Measurements from ENCODE around the gene TBC1D3B.

The TBC1D3B gene

DNA sequence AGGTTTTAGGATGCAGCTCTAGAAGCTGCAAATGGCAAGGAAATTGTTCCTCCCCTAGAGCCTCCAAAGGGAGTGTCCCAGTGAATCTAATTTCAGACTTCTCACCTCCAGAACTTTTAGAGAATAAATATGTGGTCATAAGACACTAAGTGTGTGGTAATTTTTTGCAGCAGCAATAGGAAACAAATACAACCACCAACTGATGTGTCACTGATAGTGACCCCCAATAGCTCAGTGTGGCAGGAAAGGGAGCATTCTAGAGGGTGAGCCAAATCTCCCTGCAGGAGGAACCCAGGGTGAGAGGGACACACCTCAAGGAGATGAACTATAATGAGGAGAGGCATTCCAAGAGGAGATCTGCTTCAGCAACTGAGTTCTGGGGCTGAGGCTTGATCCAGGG, 38.5 kb upstream of the TBC1D3B start (continued):
- TF ChIP-seq ZNF704 (tag by site-specific recombination; IDR thresholded peaks at IDR 0.05) = no peak
- no peak for TF ChIP-seq ZNF423 (tag by site-specific recombination; IDR thresholded peaks at IDR 0.05)
- no peak for TF ChIP-seq MZF1 (tag by site-specific recombination; IDR thresholded peaks at IDR 0.05; ENCODE audit: borderline replicate concordance)
- TF ChIP-seq ZNF521 (tag by site-specific recombination; IDR thresholded peaks at IDR 0.05) = no peak
- TF ChIP-seq ZNF350 (tag by site-specific recombination; IDR thresholded peaks at IDR 0.05) = no peak
- TF ChIP-seq ZNF558 (tag by site-specific recombination; IDR thresholded peaks at IDR 0.05) = no peak

DNA sequence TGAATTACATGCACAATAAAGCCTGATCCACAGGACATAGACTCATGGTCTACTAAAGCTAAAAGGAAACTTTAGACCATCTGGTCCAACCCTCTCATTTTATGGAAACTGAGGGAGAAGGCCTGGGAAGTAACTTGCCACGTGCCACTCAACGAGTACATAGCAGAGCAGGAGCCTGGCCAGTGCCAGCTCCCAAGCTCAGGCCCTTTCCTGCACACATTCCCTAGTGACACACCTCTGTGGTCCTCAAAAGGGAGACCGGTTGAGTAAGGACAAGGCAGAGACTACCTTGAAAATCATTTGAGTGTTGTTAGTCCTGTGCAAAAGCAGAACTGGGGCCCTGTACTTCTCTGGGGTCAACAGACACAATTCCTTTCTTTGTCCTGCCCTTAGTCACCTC, 37.3 kb upstream of the TBC1D3B start:
- H3K36me3 ChIP-seq (ENCODE audit: control insufficient read depth in 2 of 2, insufficient read depth in 1 of 2, low read length in 2 of 2) = no peaks in the 10 kb centered on the region
- TF ChIP-seq ZNF510 (tag by site-specific recombination; IDR thresholded peaks at IDR 0.05; ENCODE audit: insufficient replicate concordance) = no peak
- no peak for TF ChIP-seq ZNF610 (tag by site-specific recombination; IDR thresholded peaks at IDR 0.05; ENCODE audit: borderline replicate concordance)
- no peak for TF ChIP-seq EGR2 (tag by site-specific recombination; IDR thresholded peaks at IDR 0.05; ENCODE audit: low read depth)
- no peak for TF ChIP-seq ZNF555 (tag by site-specific recombination; conservative IDR thresholded peaks at IDR 0.05)
- TF ChIP-seq BCL6B (tag by site-specific recombination; IDR thresholded peaks at IDR 0.05) = no peak
- TF ChIP-seq ZBTB8A (tag by site-specific recombination; IDR thresholded peaks at IDR 0.05) = no peak
- no peak for TF ChIP-seq ZNF423 (tag by site-specific recombination; IDR thresholded peaks at IDR 0.05)
- TF ChIP-seq ZNF626 (tag by site-specific recombination; IDR thresholded peaks at IDR 0.05) = no peak
- TF ChIP-seq ZNF571 (tag by site-specific recombination; IDR thresholded peaks at IDR 0.05) = no peak
- TF ChIP-seq ZNF221 (tag by site-specific recombination; IDR thresholded peaks at IDR 0.05; ENCODE audit: borderline replicate concordance) = no peak
- TF ChIP-seq ZNF747 (tag by site-specific recombination; IDR thresholded peaks at IDR 0.05) = no peak
- no peak for TF ChIP-seq ZNF132 (tag by site-specific recombination; IDR thresholded peaks at IDR 0.05; ENCODE audit: borderline replicate concordance)
- TF ChIP-seq IKZF3 (tag by site-specific recombination; IDR thresholded peaks at IDR 0.05) = no peak
- no peak for TF ChIP-seq ZNF292 (tag by site-specific recombination; IDR thresholded peaks at IDR 0.05; ENCODE audit: borderline replicate concordance, low read depth)
- no peak for TF ChIP-seq ZNF138 (tag by site-specific recombination; IDR thresholded peaks at IDR 0.05; ENCODE audit: borderline replicate concordance)
- no peak for TF ChIP-seq SCRT1 (tag by site-specific recombination; IDR thresholded peaks at IDR 0.05; ENCODE audit: borderline replicate concordance)
- no peak overlapping the region for H3K4me3 ChIP-seq (ENCODE audit: low read depth, low read length)
- ChIA-PET CTCF (no interaction called here), POLR2A (no interaction called here)
- no peak overlapping the region for H3K27ac ChIP-seq (ENCODE audit: extremely low read depth, low read depth, low read length)
- H3K4me1 ChIP-seq (ENCODE audit: control insufficient read depth, insufficient read depth, low read length) = no peaks in the 10 kb centered on the region
- no peaks in the 10 kb centered on the region for H3K9me3 ChIP-seq (ENCODE audit: control insufficient read depth, insufficient read depth, low read depth, low read length)

DNA sequence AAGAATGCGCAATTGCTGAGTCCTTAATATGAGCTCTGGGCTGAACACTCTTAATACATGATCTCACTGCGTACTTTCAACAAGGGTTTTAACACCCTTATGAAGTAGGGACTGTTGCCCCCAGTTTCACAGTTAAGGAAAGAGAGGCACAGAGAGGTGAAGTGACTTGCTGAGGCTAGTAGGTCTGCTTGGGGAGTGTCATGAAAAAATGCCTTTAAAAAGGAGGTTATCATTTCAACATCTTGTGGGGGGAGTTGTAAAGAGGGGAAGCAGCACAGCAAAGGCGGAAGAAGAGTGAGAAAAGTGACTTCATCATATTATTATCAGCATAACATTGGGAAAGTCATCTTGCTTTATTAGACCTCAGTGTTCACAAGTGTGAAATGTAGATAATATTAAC, 36.5 kb upstream of the TBC1D3B start:
- ChIA-PET CTCF (no interaction called here), POLR2A (no interaction called here)
- no peak overlapping the region for H3K27ac ChIP-seq (ENCODE audit: extremely low read depth, low read depth, low read length)
- H3K4me3 ChIP-seq (ENCODE audit: low read depth, low read length) = no peak overlapping the region
- H3K36me3 ChIP-seq (ENCODE audit: control insufficient read depth in 2 of 2, insufficient read depth in 1 of 2, low read length in 2 of 2) = no peaks in the 10 kb centered on the region
- no peaks in the 10 kb centered on the region for H3K4me1 ChIP-seq (ENCODE audit: control insufficient read depth, insufficient read depth, low read length)
- no peaks in the 10 kb centered on the region for H3K9me3 ChIP-seq (ENCODE audit: control insufficient read depth, insufficient read depth, low read depth, low read length)
- TF ChIP-seq GLIS2 (tag by site-specific recombination; IDR thresholded peaks at IDR 0.05) (no peak), ZNF530 (tag by site-specific recombination; IDR thresholded peaks at IDR 0.05; ENCODE audit: low read depth) (no peak), ZNF830 (tag by site-specific recombination; IDR thresholded peaks at IDR 0.05; ENCODE audit: low read depth) (no peak), SCRT2 (tag by site-specific recombination; IDR thresholded peaks at IDR 0.05) (no peak), ZNF585B (tag by site-specific recombination; IDR thresholded peaks at IDR 0.05) (no peak), ZNF48 (tag by site-specific recombination; IDR thresholded peaks at IDR 0.05) (no peak), YY2 (tag by site-specific recombination; IDR thresholded peaks at IDR 0.05) (no peak)
- TF ChIP-seq, protein P1, sequence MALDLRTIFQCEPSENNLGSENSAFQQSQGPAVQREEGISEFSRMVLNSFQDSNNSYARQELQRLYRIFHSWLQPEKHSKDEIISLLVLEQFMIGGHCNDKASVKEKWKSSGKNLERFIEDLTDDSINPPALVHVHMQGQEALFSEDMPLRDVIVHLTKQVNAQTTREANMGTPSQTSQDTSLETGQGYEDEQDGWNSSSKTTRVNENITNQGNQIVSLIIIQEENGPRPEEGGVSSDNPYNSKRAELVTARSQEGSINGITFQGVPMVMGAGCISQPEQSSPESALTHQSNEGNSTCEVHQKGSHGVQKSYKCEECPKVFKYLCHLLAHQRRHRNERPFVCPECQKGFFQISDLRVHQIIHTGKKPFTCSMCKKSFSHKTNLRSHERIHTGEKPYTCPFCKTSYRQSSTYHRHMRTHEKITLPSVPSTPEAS (tag by site-specific recombination; IDR thresholded peaks at IDR 0.05) = no peak
- TF ChIP-seq, protein P2, sequence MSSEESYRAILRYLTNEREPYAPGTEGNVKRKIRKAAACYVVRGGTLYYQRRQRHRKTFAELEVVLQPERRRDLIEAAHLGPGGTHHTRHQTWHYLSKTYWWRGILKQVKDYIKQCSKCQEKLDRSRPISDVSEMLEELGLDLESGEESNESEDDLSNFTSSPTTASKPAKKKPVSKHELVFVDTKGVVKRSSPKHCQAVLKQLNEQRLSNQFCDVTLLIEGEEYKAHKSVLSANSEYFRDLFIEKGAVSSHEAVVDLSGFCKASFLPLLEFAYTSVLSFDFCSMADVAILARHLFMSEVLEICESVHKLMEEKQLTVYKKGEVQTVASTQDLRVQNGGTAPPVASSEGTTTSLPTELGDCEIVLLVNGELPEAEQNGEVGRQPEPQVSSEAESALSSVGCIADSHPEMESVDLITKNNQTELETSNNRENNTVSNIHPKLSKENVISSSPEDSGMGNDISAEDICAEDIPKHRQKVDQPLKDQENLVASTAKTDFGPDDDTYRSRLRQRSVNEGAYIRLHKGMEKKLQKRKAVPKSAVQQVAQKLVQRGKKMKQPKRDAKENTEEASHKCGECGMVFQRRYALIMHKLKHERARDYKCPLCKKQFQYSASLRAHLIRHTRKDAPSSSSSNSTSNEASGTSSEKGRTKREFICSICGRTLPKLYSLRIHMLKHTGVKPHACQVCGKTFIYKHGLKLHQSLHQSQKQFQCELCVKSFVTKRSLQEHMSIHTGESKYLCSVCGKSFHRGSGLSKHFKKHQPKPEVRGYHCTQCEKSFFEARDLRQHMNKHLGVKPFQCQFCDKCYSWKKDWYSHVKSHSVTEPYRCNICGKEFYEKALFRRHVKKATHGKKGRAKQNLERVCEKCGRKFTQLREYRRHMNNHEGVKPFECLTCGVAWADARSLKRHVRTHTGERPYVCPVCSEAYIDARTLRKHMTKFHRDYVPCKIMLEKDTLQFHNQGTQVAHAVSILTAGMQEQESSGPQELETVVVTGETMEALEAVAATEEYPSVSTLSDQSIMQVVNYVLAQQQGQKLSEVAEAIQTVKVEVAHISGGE (tag by site-specific recombination; conservative IDR thresholded peaks at IDR 0.05; ENCODE audit: low read depth) = no peak

Measured in HEK293 (cell line).